NCI-H1417 treated with DMSO at 0.1 percent for 48 hours (cell line): ENCODE results near the gene HOXD10.

Source experiments
- DNase-seq: peaks from one replicate; lab custom pipeline; 2025; lab: John Stamatoyannopoulos, UW

Gene HOXD10

DNA sequence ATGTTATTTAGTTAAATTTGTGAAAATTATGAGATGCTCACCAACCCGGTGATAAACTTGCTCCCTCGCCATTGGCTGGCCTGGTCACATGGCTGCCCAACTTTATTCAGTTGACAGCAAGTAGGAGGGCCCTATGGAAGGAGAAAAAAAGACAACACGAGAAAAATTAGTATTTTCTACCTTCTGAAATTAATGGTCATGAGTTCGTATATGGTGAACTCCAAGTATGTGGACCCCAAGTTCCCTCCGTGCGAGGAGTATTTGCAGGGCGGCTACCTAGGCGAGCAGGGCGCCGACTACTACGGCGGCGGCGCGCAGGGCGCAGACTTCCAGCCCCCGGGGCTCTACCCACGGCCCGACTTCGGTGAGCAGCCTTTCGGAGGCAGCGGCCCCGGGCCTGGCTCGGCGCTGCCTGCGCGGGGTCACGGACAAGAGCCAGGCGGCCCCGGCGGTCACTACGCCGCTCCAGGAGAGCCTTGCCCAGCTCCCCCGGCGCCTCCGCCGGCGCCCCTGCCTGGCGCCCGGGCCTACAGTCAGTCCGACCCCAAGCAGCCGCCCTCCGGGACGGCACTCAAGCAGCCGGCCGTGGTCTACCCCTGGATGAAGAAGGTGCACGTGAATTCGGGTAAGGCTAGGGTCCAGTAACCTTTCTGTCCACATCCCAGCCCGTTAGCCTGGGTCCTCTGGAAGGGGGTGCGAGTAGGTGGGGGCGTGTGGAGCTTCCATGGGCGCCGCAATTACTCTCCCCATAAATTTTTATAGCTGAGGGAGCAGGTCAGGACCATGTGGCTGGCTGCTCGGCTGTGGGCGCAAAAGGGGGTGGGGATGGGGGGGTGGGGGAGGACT, 35.1 kb downstream of the HOXD10 start, which contains the start of gene HOXD4:
Gene HOXD4, plus strand, starts transcription at position 109 of the 846 bp plus-strand sequence. Its CDS starts 84 bp downstream, at position 193.
- no peak for DNase-seq

DNA sequence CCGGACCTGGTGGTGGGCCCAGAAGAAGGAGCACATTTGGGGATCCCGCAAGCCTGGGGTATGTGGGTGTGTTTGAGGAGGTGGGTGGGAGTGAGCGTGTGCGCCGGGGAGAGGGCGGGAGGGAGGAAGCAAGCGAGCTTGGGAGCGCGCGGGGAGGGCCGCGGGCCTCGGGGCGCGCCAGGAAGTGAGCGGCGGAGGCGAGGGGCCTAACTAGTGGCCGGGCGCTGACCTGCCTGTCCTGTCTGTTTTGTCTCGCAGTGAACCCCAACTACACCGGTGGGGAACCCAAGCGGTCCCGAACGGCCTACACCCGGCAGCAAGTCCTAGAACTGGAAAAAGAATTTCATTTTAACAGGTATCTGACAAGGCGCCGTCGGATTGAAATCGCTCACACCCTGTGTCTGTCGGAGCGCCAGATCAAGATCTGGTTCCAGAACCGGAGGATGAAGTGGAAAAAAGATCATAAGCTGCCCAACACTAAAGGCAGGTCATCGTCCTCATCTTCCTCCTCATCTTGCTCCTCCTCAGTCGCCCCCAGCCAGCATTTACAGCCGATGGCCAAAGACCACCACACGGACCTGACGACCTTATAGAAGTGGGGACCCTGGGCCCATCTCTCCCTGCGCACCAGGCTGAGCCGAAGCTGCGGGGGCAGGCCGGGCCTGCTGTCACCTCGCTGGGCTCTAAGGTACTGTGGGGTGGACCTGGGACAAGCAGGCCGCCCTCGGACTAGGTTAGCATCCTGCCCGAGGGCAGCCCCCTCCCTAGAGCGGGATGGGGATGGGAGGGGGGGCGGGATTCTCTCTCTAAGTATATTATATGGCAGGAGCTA, 36.0 kb downstream of the HOXD10 start:
- no peak for DNase-seq

DNA sequence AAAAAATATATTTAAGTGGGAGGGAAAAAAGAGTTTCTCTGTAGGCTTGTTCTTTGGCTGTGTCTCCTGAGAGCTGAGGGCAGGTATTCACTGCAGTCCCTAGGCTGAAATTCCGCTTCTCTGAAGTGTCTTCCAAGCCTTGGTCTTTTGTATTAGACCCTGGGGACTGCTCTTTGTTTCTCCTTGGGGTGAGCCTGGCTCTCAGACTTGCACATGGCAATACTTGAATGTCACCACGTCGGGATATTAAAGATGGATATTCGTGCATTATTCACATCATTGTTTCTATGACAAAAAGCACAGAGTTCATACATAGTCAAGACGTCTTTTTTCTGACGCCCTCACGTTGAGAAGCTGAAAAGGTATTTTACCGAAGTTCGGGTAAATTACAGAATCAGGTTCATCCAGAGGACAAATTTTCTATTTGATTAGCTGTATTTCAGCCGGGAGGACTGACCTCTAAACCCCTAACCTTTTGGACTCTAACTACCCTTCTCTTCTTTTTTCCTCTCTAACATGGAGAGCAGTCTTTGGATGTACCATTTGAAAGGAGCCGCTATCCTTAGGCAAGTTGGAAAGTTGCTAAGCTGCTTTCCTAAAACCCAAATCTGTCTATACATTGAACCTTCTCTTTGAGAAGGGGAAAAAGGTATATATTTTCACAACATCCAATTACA, 38.1 kb downstream of the HOXD10 start:
- DNase-seq, result no peak

DNA sequence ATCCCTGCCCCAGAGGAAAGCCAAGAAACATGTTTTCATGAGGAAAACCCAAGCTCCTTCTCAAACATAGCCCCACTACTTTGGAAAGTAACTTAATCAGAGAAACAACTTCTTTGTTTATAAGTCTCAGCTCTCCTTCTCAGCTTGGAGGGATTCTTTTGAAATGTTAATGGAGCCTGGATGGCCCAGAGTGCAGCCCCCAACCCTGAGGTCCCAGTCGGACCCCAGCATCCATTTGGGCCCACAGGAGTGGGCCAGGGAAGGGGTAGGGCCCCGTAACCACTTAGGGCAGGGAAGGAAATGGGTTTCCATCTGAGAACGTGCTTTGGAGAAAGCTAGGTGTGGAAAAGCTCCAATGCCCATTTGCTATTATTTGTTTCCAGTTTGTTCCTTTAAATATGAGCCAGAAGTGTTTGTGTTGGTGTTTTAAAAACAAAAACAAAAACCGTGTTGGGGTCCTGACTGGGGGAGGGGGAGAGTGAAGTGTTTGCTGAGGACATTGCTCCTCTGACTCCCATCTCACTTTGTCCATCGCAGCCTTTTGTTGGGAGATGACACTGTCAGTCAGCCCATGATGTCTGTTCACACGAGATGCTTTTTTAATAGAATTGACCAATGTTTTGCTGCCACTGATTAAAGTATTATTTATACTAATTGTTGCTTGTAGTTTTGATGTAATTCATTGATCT, 38.9 kb downstream of the HOXD10 start:
- DNase-seq, result no peak

DNA sequence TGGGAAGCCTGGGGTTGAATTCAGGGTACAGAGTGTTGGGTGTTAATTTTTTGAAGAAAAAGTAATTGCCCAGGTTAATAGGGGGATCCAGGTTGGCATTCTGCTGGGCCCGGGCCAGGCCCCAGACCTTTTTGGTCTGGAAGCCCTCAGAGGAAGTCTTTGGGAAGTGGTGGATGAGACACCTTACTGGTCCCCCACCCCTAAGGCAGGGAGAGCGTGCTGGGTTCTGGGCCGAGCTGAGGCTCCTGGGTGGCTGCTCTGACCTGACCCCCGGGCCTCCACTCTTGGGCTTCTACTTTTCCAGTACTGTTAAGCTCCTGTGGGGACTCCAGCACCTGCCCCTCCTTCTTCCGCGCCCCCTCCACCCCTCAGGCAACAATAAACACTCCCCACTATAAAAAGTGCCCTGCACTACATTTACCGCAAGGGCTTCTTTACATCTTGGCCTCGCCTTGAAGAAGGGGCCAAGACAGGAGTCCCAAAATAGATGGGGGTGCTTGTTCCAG, 39.8 kb downstream of the HOXD10 start:
- DNase-seq, result no peak

DNA sequence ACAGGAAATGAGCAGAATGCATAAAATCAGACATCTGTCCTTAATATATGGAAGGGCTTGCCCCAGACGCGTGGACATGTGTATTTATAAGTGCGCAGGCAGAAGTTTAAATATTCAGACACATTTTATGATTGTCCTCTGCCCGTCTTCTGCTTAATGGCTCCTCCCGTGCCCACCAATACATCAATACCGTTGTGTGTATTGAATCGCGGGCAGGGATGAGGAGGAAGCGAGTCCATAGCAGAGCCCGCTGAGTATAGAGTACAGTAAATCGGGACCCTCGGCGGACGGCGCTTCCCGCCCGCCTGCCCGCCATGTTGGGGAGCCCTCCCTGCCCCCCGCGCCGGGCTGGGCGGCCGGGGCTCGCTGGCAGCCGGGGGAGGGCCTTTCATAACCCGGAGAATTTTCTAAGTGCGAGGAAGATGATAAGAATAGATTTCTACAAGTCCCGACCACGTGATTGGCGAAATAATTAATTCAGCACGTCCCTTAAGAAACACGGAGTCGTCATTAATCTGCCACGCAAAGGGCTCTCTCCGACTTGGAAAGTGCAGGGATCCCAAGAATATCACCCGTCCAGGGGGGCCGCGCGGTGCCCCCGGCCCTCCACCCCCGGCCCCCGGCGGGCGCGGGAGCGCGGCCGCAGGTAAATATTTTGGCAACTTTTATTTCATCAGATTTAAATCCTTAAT, 40.4 kb downstream of the HOXD10 start, which contains the start of gene HOXD3:
Gene HOXD3, plus strand, starts transcription at position 501 of the 692 bp plus-strand sequence. CDS start 11,808 bp downstream, outside the sequence.
- DNase-seq, result no peak

DNA sequence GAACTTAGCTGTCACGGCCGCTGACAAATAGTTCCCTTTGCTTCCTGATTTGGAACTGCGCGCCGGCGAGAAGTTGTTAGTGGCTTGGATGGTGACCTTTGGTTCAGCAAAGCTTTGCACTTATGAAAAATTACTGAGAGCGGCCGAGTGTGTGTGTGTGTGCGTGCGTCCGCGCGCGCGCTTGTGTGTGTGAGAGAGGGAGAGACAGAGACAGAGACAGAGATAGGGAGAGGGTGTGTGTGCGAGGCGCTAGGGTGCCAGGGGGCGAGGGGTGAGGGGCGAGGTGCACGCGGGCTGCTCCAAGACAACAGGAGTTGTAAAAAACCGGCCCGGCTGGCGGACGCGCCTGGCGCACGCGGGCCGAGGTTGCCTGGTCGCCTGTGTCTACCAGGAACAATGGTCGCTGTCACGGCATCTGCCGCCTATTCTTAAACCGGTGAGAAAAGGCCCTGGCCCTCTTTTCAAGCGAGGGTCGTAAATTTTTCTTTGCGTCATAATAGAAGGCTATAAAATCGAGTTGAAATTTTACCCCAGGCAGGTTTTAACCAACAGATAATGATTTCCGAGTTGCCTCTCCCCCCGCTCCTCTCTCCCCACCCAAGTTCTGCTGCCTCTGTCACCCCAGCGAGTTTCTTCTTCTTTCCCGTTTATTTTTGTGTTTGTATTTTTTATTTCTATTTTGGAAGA, 41.1 kb downstream of the HOXD10 start:
- DNase-seq, result no peak

DNA sequence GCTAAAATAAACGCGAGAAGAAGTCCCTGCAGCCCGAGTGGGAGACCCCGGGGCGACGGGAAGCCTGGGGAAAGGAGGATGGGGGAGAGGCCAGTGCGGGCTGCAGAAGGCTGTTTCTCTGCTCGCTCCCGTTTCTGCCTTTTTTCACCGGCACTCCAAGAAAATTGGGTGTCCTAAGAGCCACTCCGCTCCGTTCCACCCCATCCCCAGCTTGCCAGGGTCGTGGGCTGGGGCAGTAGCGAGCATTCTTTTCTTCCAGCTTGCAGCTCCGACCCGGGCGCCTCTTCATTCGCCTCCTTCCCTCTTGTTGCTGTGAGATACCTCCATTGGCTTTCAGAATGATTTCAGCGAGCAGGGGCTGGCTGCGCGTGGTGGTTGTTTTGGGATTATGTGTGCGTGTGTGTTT, 41.6 kb downstream of the HOXD10 start:
- DNase-seq, result no peak

DNA sequence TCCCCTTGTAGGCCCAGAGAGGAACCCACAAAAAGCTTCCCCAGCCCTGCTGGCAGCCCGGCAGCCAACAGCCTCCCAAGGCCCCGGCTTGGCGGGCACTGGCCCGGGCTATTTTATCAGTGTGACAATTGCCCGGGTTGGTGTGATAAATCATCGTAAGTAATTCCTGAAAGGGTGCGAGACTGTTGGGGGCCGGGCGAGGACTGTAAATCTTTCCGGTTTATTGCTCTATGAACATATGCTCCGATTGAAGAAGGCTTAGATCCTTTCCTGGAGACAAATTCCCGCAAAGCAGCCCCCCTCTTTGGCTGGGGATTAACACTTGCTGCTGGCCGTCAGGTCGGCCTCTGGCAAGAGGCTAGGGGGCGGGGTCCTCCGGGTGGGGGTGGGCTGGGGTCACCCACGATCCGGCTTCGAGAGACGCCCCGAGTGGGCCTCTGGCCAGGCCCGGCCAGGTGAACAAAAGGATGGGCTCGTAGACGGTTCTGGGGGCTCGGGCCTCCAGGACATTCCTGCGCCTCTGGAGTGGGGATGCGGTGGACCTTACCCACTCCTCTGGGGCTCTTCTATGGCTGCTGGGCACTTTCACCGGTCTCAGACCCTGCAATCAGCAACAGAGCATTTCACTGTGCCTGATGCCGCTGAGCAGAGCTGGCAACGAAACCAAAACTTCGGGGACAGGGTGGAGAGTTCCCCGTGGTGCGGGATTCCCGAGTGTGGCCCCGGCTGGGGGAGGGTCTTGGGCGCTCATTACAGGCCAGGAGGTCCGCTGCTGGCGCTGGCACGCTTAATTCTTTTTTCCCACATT, 42.5 kb downstream of the HOXD10 start:
- no peak for DNase-seq

DNA sequence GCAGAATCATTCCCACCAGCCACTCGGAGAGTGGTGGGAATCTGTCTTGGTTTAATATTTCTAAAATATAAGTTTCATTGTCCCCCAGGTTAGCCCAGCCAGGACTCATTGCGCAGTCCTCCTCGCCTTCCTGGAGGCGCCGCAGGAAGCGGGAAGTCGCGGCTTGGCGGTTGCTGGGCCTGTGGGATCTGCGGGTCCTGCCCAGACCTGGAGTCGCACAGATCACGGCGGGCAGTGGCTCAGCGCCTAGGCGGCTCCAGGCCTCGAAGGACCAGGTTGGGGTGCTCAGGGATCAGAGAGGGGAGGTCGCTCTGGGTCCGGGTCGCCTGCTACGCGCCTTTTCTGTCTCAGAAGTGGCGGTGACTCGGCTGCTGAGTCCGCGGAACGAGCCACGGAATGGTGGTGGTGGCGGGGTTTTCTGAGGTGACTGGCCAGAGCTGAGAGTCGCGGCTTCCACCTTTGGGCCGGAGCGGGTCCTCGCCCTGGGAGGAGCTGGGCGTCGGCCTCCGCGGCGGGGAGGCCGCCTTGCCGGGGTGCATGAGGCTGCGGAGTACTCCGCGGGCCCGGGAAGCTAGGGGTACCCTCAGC, 43.2 kb downstream of the HOXD10 start:
- DNase-seq, result no peak

DNA sequence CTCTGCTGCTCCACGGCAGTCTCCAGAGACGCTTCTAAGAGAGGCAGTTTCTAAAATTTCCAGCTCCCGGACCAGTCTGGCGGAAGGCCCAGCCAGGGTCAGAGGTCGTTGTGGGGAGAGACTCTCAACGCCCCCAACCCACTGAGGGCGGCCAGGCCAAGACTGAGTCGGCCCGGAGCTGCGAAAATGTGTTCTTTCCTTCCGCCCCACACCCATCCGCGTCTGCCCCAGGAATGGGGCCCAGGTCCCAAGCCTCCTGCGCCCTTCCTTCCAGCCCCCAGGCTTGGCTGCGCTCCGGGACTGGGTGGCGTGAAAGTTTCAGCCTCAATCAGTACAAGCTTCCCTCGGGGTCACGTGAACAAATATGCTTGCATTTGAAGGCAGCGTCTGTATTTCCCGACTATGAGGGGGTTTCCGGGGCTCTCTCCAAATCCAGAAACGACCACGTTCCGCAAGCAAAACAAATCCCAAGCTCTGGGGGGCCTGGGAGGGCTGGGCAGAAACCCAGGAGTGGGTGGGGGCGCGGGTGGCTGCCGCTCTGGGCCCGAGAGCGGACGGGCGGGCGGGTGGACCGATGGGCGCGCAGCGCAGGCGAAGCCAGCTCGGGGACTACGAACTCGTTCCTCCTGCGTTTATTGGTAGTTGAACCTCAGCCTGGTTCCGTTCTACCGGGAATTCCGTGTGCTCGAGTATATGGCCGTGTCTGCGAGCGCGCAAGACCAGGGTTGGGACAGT, 43.8 kb downstream of the HOXD10 start:
- DNase-seq, result no peak

DNA sequence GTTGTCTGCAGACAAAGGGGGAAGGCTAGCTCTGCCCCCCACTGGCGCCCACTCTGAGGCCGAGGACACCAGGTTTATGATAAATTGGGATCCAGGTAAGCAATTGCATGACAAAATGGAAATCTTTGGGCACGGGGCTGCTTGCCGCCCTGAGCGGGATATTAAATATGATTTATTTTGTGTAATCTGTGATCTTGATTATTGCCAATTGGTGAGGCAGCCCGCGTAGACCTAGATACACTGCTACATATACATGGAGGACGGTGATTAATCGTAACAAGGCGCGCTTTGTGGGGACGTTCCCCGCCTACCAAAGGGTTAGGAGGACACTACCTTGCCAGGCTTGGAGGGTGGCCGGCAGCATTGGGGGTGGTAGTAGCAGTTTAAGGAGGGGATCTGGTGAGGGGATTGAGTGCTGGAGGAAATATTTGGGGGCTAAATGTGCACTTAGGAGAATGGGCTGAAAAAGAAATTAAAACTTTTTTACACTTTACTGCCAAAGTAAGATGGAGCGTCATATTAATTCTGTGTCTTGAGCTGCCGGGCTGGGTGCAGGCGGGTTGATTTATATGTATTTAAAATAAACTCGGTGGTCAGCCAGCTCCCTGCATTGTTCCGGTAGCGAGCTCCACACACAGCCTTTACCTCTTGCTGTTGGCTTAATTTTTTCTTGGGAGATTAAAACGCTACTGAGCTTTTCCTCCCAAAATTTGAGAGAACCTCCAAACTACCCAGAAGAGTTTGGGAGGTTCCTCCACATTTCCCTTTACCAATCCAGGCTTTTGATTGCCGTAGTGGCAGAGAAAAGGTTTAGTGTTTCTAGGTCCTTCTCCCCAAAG, 44.6 kb downstream of the HOXD10 start:
- no peak for DNase-seq

DNA sequence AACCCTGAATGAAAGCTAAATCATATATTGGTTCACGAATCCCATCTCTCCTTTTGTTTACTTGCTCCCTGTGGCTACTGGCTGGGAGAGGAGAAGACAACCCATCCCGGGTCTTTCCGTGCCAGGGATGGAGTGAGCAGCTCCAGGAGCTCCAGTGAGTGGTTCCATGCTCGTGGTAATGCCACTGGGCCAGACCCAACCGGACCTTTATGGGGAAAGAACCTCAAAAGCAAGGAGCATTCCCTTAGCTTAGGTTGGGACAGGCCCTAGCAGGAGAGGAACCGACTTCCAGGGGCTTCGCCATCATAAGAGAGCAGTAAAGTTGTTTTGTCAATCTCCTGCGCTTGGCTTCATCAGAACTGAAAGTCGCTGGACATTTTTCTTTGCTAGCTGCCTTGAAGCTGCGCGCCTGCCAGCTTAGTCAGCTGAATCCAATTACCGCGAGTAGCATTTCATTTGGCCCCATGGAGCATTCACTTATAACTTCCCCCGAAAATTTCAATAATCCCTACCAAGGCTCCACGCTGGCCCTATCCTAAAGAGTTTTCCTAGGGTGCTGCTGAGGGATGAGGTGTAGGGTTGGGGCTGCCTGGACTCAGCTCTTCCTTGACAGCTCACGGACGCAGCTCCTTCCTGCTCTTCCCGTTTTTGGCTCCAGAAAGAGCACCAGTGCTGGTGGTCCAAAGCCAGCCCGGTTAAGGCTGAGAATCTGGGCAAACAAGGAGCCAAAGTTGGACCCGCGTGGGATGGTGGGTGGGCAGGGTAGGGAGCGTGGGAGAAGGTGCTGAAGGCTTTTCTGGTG, 45.4 kb downstream of the HOXD10 start:
- no peak for DNase-seq

DNA sequence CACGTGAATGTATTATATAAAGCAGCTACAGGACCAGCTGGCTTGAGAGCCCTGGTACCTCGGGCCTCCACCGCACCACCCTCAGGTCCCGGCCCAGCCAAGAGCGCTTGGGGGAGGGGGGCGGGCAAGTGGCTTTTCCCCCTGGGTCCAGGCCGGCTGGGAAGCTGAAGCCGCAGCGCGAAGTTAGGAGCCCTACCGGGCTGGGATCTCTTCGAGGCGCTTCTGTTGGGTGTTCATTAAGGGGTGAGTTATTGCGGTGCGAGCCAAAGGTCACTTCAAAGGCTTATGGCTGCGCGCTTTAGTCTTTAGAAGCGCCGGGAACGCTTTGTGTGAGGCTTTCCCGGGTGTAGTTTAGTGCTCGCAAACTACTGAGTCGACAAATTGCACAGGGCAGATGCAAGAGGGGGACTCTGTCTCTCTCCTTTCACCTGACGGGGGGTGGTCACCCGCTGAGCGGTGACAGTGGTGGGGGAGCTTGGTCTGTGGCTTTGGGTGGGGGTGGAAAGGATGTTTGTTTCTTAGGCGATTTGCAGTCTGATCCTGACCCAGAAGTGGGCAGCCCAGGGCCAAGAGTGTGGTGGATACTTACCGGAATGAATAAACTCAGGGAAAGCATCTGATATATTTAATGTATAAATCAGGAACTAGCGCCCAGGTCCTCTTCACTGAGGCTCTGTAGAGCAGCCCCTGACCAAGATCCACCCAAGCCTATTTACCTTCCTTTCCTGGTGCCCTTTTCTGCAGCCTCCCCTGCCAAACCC, 46.5 kb downstream of the HOXD10 start:
- DNase-seq, result no peak

DNA sequence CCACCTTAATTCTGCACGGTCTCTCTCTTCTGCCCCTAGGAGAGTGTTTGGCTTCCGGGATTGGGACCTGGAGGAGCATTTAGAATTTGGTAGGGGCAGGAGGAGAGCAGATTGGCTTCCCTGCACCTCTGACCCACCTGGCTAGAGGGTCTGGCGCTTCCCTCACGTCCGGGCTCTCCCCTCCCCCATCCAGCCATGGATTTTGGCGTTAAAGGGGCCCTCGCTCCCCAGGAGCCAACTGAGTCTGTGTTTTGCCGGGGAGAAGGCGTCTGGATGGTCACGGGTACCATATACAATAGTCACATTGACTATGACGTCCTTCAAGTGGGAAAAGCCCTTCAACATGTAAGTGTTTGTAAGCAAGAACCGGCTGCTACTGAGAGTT, 47.1 kb downstream of the HOXD10 start:
- DNase-seq, result no peak

DNA sequence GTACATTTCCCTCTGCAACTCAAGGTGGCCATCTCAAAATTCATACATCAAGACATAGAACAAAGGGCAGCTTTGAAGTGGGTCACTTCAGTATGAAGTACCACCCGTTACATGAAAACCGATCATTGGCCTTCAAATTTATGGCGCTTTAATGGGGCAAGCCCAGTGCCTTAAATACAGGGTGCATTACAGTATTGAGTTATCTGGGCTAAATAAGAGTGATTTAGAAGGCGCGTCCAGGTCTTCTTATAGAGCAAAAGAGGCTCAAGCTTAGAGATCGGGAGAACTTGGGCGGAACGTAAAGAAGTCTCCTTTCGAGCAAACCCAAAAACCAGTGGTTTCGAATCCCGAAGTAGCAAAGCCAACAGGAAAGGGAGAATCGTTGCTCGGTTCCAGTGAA, 47.6 kb downstream of the HOXD10 start:
- DNase-seq, result no peak
